ENCODE data around the gene ARFGAP1.

ARFGAP1 gene

DNA sequence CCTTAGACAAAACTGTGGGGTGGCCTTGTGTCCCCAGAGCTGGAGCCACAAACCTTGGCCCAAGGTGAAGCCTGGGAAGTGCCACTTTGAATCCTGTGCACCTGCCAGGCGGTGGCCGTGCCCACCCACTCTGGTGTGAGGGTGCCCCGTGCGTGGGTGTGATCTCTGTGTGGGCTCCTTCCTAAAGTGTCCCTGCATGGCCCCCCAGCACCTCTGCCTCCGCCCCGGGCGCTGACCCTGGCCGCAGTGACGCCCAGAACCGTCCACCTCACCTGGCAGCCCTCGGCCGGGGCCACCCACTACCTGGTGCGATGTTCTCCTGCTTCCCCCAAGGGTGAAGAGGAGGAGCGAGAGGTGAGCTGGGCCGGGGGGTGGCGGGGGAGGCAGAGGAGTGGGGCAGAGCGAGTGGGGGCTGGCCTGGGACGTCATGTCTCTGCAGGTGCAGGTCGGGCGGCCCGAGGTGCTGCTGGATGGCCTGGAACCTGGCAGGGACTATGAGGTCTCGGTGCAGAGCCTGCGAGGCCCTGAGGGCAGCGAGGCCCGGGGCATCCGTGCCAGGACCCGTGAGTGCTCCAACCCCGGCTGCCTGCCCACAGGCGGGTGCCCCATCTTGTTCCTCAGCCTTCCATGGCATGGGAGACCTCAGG lies 38.7 kb downstream of the ARFGAP1 start:
- no peak for DNase-seq

DNA sequence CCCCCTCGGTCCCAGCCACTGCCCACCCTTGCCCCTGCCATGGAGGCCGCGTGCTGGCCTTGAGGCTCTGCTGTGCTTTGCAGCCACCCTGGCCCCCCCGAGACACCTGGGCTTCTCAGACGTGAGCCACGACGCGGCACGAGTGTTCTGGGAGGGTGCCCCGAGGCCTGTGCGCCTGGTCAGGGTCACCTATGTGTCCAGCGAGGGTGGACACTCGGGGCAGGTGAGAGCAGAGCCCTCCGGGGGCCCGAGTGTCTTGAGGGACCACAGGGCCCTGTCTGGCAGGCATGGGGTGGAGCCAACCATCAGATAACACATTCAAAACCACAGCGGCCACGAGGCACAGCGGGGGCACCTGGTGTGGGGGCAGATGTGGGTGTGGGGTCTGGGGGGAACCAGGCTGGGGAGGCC lies 39.2 kb downstream of the ARFGAP1 start:
- no peak for DNase-seq

DNA sequence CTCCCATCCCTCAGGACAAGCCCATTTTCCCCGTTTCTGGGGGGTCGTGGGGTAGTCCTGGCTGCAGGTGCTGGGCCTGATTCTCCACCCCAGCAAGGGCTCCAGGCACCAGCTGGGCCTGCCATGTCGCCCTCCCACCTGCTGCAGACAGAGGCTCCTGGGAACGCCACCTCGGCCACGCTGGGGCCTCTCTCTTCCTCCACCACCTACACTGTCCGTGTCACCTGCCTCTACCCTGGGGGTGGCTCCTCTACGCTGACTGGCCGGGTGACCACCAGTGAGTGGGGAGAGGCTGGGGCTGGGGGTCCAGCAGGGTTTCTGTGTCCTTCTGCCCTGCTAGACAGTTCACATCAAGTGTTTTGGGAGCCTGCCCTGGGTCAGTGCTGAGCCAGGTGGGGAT lies 39.7 kb downstream of the ARFGAP1 start:
- DNase-seq: no peak

DNA sequence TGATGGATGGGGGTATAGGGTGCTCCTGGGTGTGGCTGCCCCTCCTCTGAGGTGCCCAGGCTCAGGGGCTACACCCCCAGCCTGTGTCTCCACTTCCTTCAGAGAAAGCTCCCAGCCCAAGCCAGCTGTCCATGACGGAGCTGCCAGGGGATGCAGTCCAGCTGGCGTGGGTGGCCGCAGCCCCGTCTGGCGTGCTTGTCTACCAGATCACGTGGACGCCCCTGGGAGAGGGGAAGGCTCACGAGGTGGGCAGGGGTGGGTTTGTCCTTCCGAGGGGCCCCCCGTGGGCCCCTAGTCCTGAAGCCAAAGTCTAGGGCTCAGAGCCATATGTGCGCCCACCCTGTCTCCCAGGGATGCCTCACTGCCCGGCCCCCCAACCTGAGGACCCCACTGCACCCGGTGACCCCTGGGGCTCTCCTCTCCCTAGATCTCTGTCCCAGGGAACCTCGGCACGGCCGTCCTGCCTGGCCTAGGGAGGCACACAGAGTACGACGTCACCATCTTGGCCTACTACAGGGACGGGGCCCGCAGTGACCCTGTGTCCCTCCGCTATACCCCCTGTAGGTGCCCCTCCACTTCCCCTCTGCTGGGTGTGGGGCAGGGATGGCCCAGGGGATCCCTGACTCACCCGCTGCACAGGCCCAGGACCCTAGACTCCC lies 40.2 kb downstream of the ARFGAP1 start:
- no peak for DNase-seq

DNA sequence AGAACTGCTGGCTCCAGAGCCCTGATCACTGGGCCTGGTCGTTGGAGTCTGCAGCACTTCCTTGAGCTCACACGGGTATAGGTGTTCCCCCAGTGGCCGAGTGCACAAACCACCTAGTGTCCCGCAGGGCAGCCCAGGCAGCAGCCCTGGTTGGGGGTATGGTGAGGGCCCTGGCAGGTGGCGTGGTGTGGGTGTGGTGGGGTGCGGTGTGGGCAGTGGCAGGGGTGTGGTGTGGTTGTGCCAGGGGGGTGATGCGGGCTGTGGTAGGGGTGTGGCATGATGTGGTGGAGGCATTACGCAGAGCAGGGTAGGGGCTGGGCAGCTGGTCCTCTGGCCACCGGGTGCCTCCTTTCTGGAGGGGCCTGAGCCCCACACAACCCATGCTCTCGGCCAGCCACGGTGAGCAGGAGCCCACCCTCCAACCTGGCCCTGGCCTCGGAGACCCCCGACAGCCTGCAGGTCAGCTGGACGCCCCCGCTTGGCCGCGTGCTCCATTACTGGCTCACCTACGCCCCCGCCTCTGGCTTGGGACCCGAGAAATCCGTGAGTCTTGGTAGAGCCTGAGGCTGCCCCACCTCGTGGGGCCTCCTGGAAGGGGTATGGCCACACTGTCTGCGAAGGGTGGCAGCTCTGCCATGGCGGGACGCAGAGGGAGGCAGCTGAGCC lies 40.9 kb downstream of the ARFGAP1 start:
- no peak for DNase-seq

DNA sequence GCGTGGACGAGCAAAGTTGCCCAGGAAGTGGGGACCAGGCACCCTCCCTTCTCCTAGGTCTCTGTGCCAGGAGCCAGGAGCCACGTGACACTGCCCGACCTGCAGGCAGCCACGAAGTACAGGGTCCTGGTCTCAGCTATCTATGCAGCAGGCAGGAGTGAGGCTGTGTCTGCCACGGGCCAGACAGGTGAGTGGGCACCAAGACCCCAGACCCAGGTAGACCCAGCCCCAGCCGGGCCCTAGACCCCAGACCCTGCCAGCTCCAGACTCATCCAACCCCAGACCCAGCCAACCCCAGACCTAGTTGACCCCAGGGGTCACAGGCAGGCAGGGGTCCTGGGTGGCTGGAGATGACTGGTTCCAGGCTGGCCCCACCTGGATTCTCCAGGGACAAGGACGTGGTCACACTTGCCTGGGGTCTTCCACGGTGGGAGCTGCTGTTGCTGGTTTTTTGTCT lies 41.4 kb downstream of the ARFGAP1 start:
- no peak for DNase-seq

DNA sequence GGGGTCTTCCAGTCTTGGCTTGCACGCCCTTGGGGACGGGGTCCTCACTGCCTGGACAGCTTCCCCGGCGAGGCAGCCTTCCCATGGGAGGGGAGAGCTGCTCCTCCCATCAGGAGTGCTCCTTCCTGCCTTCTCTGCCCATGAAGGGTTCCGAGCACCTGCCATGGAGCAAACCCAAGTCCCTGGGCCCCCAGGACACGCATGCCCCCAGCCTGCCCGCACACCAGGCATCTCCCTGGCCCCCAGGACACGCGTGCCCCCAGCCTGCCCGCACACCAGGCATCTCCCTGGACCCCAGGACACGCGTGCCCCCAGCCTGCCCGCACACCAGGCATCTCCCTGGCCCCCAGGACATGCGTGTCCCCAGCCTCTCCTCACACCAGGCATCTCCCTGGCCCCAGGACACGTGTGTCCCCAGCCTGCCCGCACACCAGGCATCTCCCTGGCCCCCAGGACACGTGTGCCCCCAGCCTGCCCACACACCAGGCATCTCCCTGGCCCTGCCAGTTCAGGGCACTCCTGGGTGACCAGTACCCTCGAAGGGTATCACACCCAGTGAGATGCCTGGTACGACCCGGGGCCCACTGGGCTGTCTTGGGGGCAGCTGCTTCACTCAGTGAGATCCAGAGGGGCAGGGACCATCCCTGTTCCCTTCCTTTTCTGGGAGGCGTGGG lies 42.1 kb downstream of the ARFGAP1 start:
- no peak for DNase-seq

DNA sequence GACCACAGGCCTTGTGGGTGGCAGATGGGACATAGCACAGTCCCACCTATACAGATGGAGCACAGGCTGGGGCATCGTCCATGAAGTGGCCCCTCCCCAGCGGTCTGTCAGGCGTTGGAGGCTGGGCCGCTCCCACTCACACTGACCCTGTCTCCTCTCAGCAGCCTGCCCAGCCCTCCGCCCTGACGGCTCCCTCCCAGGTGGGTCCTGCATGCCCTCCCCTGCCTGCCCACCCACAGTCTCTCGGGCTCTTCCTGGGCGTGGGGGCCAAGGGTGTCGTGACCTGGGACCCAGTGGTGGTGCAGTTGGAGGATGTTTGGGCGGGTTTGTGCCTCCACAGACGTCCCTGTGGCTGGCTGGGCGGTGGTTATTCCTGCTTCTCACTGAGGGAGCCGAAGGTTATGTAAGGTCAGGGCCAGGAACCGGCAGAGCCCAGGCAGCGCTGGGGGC lies 42.7 kb downstream of the ARFGAP1 start:
- DNase-seq: no peak

DNA sequence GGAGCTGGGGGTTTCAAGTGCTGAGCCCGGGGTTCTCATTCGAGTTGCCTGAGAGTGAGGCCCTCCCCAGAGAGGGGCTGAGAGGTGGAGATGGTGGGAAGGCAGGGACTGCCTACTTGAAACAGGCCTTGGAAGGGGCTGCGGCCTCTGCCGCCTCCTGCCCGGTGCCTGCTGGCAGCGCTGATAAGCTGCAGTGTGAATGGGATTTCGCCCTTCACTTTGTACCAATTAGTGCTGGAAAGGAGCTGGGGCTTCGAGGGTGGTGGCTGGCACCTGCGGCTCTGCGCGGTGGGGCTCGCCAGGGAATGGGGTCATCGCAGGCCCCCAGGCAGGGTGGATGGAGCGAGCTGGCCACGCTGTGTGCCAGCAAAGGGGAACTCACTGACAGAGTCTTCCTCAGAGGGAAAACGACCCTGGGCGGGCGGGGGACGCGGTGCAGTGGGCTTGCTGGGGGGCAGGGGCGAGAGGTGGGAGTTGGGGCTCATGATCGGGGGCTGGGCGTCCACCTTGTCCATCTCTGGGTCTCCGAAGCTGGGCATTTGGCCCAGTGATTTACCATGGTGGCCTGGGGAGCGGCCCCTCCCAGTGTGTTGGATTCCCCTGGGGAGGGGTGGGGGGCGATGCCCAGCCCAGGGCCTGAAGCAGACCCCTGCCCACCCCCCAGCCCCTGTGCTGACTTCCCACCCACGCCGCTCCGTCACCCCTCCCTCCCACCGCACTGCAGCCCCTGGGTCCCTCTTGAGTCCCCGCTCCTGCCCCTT lies 43.3 kb downstream of the ARFGAP1 start:
- DNase-seq: no peak

DNA sequence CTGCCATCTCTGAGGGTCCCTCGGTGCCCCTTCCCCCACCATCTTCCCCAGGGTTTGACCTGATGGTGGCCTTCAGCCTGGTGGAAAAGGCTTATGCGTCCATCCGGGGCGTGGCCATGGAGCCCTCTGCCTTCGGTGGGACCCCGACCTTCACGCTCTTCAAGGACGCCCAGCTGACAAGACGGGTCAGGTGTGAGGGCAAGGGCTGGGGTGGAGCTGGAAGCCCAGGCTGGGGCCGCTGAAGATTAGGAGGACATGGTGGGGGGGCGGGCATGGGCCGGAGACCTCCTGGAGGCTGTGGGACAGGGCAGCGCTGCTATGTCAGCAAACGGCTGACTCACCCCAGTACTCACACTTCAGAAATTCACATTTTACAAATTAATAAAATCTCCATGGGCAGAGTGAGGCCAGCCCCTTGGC lies 43.9 kb downstream of the ARFGAP1 start:
- DNase-seq: no peak

DNA sequence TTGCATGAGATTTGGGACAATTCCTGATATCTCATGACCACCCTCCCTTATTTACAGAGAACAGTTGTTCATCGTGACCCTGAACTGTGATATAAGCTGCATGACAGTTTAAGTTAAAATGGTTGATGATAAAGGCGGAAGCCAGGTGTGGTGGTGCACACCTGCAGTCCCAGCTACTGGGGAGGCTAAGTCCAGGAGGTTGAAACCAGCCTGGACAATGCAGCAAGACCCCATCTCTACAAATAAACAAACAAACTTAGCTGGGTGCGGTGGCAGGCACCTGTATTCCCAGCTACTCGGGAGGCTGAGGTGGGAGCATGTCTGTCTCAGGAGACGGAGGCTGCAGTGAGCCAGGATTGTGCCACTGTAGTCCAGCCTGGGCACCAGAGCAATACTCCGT lies 44.4 kb downstream of the ARFGAP1 start:
- DNase-seq: no peak

DNA sequence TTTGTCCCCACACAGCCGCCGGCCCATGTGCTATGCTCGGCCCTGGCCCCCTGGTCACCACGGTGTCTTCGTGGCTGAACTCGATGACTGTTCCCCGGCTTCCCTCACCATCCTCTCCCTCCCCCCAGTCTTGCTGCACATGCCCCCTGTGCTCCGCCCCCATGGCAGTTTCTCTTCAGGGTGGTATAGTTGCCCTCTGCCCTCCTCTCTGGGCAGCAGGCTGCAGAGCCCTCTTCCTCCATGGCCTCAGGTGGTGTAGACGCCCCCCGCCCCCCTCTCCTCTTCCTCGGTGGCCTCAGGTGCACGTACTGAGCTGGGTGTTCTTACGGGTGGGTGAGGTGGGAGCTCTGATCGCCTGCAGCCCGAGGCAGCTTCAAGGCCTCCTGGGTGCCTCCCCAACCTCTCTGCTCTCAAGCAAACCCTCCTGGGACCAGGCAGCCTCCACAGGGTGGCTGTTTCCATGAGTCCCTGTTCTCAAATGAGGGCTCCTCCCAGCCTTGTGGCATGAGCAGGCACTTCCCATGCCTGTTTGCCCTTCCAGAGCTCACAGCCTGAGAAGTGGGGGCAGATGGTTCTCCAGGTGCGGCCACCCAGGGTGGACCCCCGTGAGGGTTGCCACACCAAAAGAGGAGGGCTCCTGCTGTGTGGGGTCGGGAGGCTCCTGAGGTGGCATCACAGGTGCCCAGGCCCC lies 45.1 kb downstream of the ARFGAP1 start:
- no peak for DNase-seq

DNA sequence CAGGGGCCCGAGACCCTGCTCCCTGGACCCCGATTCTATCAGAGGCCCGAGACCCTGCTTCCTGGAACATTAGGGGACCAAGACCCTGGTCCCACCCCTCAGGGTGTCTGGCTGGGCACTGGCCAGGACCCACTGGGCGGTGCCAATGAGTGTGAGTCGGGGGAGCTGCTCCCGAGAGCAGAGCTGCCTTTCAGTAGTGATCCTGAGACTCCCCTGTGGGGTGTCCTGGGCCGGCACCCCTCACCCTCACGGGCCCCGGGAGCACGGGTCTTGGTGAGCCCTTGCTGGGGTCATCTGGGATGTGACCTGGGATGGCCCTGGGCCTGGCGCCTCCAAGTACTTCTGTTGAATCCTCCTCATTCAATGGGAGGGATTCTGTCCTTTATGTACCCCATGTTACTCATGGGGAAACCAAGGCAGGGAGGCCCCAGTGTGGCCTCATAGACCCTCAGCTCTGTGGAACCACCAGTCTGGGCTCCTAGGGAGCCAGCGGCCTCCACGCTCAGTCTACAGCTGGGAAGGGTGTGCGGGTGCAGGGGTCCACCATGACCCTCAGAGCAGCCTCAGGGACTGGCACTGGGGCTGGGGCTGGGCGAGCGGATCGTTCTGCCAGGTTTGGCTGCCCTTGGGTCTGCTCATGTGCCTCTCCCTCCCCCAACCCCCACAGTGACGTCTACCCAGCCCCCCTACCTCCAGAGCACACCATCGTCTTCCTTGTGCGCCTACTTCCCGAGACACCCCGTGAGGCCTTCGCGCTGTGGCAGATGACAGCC lies 46.0 kb downstream of the ARFGAP1 start:
- no peak for DNase-seq

DNA sequence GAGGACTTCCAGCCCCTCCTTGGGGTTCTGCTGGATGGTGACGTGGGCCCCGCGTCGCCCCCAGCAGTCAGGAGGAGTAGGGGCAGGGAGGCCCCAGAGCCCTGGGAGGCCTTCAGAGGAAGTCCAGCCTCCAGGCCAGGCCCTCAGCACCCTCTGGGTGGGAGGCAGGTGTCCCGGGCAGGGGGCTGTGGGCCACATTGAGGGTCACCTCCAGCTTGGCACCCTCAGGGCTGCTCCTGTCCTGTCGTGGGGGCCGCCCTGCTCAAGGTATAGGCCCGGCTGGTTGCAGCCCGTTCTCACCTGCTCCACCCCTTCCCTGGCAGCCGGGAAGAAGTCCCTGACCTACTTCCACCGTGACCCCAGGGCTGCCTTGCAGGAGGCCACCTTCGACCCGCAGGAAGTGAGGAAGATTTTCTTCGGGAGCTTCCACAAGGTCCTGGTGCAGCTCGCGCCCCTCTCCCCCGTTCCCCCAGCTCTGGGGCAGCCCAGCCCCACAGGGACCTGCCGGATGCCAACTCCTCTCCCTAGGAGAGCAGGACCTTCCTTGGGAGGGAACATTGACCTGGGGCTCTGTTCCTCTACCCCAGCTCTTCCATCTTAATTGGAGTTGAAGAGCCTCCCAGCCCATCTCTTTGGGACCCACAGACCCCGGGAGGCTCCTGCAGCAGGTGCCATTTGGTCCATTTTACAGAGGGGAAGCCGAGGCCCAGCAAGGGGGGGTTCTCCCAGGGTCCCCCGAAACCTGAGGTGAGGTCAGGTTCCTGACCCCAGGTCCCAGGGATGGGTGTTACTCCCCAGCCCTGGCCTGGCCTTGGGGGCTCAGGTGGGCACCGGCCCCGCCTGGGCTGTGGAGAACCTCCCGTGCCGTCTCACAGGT lies 46.8 kb downstream of the ARFGAP1 start:
- no peak for DNase-seq

DNA sequence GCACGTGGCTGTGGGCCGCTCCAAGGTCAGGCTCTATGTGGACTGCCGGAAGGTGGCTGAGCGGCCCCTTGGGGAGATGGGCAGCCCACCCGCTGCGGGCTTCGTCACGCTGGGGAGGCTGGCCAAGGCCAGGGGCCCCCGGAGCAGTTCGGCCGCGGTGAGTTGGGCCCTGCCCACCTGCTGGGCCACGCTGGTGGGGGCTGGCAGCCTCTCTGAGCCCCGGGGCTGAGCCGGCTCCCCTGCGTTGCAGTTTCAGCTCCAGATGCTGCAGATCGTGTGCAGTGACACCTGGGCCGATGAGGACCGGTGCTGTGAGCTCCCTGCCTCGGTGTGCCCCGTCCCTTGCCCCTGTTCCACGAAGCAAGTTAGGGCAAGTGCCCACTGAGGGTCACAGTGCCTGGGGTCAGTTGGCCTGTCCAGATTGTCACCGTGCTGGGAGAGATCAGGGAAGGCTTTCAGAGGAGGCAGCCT lies 47.5 kb downstream of the ARFGAP1 start:
- DNase-seq: no peak

DNA sequence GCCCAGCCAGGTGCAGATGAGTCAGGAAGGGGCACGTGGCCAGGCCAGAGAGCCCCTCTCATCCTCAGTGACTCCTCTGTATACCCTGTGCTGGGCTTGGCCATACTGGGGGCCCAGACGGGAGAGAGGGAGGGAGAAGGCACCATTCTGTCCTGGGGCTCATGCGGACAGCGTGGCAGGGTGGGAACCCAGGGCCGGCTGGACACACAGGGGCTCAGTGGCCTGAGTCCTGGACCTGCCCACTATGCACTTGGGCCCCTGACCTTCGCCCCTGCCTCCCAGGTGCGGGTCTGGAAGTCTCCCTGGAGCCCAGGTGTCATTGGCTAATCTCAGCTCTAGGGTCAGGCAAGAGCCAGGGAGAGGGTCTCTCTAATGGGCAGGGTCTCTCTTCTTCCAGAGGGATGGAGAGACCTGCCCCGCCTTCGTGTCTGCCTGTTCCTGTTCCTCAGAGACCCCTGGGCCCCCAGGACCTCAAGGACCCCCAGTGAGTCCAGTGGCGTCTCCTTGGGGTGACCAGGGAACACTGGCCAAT lies 48.1 kb downstream of the ARFGAP1 start:
- no peak for DNase-seq

DNA sequence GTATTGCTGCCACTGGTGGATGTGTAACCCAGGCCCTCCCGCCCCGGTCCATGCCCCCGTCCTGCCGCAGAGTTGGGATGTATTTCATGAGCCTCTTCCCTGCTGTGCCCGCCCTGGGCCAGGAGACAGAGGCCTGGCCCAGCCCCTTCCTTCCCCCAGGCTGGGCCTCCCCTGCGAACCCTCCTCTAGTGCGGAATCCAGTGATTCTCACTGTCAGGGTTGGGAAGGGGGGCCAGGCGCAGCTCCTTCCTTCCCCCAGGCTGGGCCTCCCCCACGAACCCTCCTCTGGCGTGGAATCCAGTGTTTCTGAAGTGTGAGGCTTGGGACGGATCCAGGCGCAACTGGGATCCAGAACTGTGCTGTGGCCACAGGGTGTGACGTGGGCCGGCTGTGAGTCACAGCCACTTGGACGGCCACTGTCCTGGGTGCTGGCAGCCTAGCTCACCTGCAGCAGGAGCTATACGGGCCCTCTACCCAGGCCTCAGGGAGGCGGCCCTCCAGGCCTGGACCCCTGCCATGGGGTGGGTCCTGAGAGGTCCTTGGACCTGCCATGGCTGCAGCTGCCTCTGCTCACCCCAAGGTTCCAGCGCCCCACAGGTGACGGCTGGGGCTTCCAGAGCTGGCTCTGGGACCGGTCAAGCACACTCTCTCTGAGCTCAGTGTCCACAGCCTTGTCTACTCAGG lies 48.7 kb downstream of the ARFGAP1 start:
- no peak for DNase-seq

DNA sequence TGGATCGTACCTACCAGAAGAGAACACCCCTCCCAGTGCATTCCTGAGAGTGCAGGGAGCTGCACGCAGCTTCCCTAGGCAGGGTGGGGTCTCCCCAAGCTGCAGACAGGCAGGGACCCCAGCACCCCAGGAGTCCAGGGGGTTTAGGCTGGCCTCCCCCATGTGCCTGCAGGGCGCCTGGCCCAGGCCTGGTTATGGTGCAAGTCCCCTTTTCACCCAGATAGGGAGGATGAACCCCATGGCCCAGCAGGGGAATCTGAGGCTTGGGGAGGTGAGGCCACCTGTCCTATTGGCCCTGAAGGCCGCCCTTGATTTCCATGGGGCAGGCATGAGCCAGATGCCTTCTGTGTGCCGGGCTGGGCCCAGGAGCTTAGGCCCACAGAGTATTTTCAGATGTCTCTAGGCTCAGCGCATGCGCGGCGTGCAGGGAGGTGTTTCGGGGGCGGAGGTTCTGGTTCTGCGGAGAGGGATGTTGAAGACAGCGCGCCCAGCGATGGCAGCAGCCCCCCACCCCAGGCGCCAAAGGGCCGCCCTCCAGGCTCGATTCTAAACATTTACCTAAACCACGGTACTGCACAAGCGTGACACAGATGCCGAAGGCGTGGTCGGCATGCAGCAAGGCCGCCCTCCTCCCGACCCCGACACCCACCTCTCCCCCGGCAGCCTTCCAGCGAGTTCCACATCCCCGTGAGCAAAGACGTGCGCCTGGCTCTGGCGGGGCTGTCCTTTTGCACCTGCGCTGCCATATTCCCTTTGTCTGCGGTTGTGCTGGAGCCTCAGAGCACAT lies 49.7 kb downstream of the ARFGAP1 start:
- no peak for DNase-seq

DNA sequence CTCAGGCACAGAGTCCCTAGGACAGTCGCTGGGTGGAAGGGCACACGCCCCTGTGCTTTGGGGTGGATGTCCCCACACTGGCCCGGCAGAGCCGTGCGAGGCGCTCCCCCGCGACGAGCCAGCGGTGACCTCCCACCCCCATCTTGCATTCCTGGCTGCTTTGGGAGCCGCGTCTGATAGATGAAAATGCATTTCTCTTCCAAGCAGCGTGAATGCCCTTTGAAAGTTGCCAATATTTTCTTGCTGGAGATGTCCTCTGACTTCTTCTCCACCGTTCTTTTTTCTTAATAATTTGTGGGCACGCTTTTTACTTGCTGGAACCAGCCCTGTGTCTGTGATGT lies 50.3 kb downstream of the ARFGAP1 start:
- no peak for DNase-seq

Data from NCI-H2029 (cell line).